HepG2 (cell line): ENCODE measurements around the gene DDOST. TPM values are rescaled to one million over a fixed set of nuclear protein-coding genes. Genes with fewer than 3 reads are reported as not detected.

ENCODE experiments used
- ATAC-seq: fragments of 200-7000 bp; cut with Tn5 transposase; 3 replicates; pipeline ENCODE4 v1.9.1; 2020; ENCODE audit warnings: mild to moderate bottlenecking, moderate library complexity
- BruUV-seq: library from RNA; stranded (reverse); fragments of 400-500 nt; replicated peaks from 2 replicates; lab custom pipeline; 2021; lab: Mats Ljungman, UMichigan
- CTCF ChIA-PET: fragments of 300-600 bp; formaldehyde crosslinking; extraction: SDS; loops from one replicate; lab custom pipeline; 2021; ENCODE audit warnings: low total read pairs, inconsistent platforms, low intra/inter-chr PET ratio; lab: Yijun Ruan, JAX
- POLR2A ChIA-PET: fragments of 350-600 bp; sonication (Branson Sonifier 250); formaldehyde crosslinking; loops from one replicate; lab custom pipeline; 2020; ENCODE audit warnings: antibody characterized with exemption, inconsistent platforms; lab: Yijun Ruan, JAX
- DNase-seq: peaks from one replicate; pipeline ENCODE4 v3.0.0-alpha.2; 2015; ENCODE audit warnings: low spot score
- FAIRE-seq: peaks from 3 replicates; lab custom pipeline; 2011; peaks lifted over from hg19 to GRCh38; lab: Jason Lieb, UNC
- H2AFZ ChIP-seq: one replicate; pipeline ENCODE4 v1.6.1; 2011; ENCODE audit warnings: low read length, inconsistent platforms
- H3K27ac ChIP-seq: fragments of 300-600 bp; 3 replicates; pipeline ENCODE4 v1.8.0; 2011; ENCODE audit warnings: mixed run types, mild to moderate bottlenecking, mixed read lengths, low read length, inconsistent platforms; ENCODE audit not compliant: insufficient read depth; ENCODE audit errors: extremely low read length
- H3K27me3 ChIP-seq, 2 experiments: fragments of 200-600 bp in 1 of 2; 2 replicates in 1 of 2; 3 replicates in 1 of 2; pipeline versions ENCODE4 v1.6.0 to v1.8.0; 2011; ENCODE audit warnings: low read length in 2 of 2, mild to moderate bottlenecking in 2 of 2, moderate library complexity in 2 of 2, inconsistent platforms in 1 of 2; ENCODE audit not compliant: insufficient read depth in 2 of 2, control insufficient read depth in 1 of 2
- H3K36me3 ChIP-seq, 2 experiments: fragments of 200-600 bp in 1 of 2; replicated peaks in 1 of 2; 2 replicates in 1 of 2; 3 replicates in 1 of 2; pipeline versions ENCODE4 v1.5.1 to v1.8.0; 2011; ENCODE audit warnings: low read length in 2 of 2, inconsistent platforms in 1 of 2; ENCODE audit not compliant: insufficient read depth in 2 of 2, control insufficient read depth in 1 of 2
- H3K4me1 ChIP-seq: 2 replicates; pipeline ENCODE4 v1.5.1; 2012; ENCODE audit warnings: low read length, inconsistent platforms; ENCODE audit not compliant: insufficient read depth
- H3K4me2 ChIP-seq: 2 replicates; pipeline ENCODE4 v1.6.0; 2011; ENCODE audit warnings: low read depth, low read length, inconsistent platforms
- H3K4me3 ChIP-seq, 3 experiments: fragments of 200-600 bp in 1 of 3; sonication (generic), shearing (Covaris generic) in 1 of 3; replicated peaks in 1 of 3; 2 replicates each; pipeline ENCODE4 v1.5.1; 2011 to 2016; ENCODE audit warnings: low read length in 3 of 3, inconsistent platforms in 2 of 3, low read depth in 2 of 3, mild to moderate bottlenecking in 2 of 3, control low read depth in 1 of 3, mixed read lengths in 1 of 3; ENCODE audit not compliant: insufficient read depth in 1 of 3
- H3K79me2 ChIP-seq: one replicate; pipeline ENCODE4 v1.6.1; 2011; ENCODE audit warnings: low read length, inconsistent platforms; ENCODE audit not compliant: insufficient read depth
- H3K9ac ChIP-seq: 2 replicates; pipeline ENCODE4 v1.6.0; 2011; ENCODE audit warnings: mild to moderate bottlenecking, low read depth, low read length, inconsistent platforms; ENCODE audit not compliant: insufficient read depth
- H3K9me3 ChIP-seq: 2 replicates; pipeline ENCODE4 v1.5.1; 2012; ENCODE audit warnings: mild to moderate bottlenecking, low read length
- H4K20me1 ChIP-seq: 2 replicates; pipeline ENCODE4 v1.6.0; 2011; ENCODE audit warnings: inconsistent platforms, mild to moderate bottlenecking, low read length, moderate library complexity; ENCODE audit not compliant: insufficient read depth
- ARHGAP35 ChIP-seq: sonication (generic); formaldehyde crosslinking; IDR thresholded peaks from 2 replicates; pipeline ENCODE4 v1.9.0; 2022; ENCODE audit warnings: mild to moderate bottlenecking, inconsistent platforms, moderate library complexity, missing genetic modification reagents, borderline replicate concordance
- BORCS8-MEF2B ChIP-seq: sonication (generic); formaldehyde crosslinking; IDR thresholded peaks from 2 replicates; pipeline ENCODE4 v1.8.0; 2022; ENCODE audit warnings: mild to moderate bottlenecking, missing genetic modification reagents
- CENPT ChIP-seq: sonication (generic); formaldehyde crosslinking; IDR thresholded peaks from 2 replicates; pipeline ENCODE4 v1.8.0; 2022; ENCODE audit warnings: low read depth, mild to moderate bottlenecking, moderate library complexity, missing genetic modification reagents
- DR1 ChIP-seq: sonication (generic); formaldehyde crosslinking; IDR thresholded peaks from 2 replicates; pipeline ENCODE4 v1.8.0; 2021; ENCODE audit warnings: mild to moderate bottlenecking, missing genetic modification reagents, inconsistent platforms
- GFI1 ChIP-seq: sonication (generic); formaldehyde crosslinking; IDR thresholded peaks from 2 replicates; pipeline ENCODE4 v1.5.0; 2020; ENCODE audit warnings: missing genetic modification reagents, mild to moderate bottlenecking, borderline replicate concordance
- JUNB ChIP-seq: sonication (generic); formaldehyde crosslinking; IDR thresholded peaks from 2 replicates; pipeline ENCODE4 v1.8.0; 2022; ENCODE audit warnings: missing genetic modification reagents, mild to moderate bottlenecking, borderline replicate concordance
- MLLT10 ChIP-seq: sonication (generic); formaldehyde crosslinking; IDR thresholded peaks from 2 replicates; pipeline ENCODE4 v1.4.0; 2020; ENCODE audit warnings: missing genetic modification reagents
- MTF1 ChIP-seq: sonication (generic); formaldehyde crosslinking; IDR thresholded peaks from 2 replicates; pipeline ENCODE4 v1.5.0; 2020; ENCODE audit warnings: missing genetic modification reagents
- PHF21A ChIP-seq: sonication (generic); formaldehyde crosslinking; IDR thresholded peaks from 2 replicates; pipeline ENCODE4 v1.5.0; 2020; ENCODE audit warnings: mild to moderate bottlenecking, missing genetic modification reagents
- ZEB1 ChIP-seq: IDR thresholded peaks from 2 replicates; pipeline ENCODE4 v1.6.1; 2012; ENCODE audit warnings: mild to moderate bottlenecking, low read depth, inconsistent platforms; ENCODE audit not compliant: insufficient replicate concordance
- ZFP37 ChIP-seq: sonication (generic); formaldehyde crosslinking; IDR thresholded peaks from 2 replicates; pipeline ENCODE4 v1.4.0; 2020; ENCODE audit warnings: missing genetic modification reagents, borderline replicate concordance
- ZNF180 ChIP-seq: sonication (generic); formaldehyde crosslinking; IDR thresholded peaks from 2 replicates; pipeline ENCODE4 v1.4.0; 2020; ENCODE audit warnings: low read depth, missing genetic modification reagents, borderline replicate concordance
- ZNF761 ChIP-seq: sonication (generic); formaldehyde crosslinking; conservative IDR thresholded peaks from 2 replicates; pipeline ENCODE4 v1.4.0; 2020; ENCODE audit warnings: mild to moderate bottlenecking, missing genetic modification reagents
- ZSCAN21 ChIP-seq: sonication (generic); formaldehyde crosslinking; IDR thresholded peaks from 2 replicates; pipeline ENCODE4 v1.8.0; 2022; ENCODE audit warnings: mild to moderate bottlenecking, missing genetic modification reagents, moderate library complexity, borderline replicate concordance
- WGBS: methylation state at CpG from one replicate; pipeline ENCODE4 v1.1.6; 2017; ENCODE audit warnings: low lambda C conversion rate; 5-methylcytosine and 5-hydroxymethylcytosine counted together
- in situ Hi-C: cut with HindIII; loops from 2 replicates; pipeline ENCODE4 v1.10.0; 2017; ENCODE audit warnings: low pct_unique_long_range_greater_than_20kb; ENCODE audit not compliant: extremely low pct_ligation_motif_present
- intact Hi-C: fragments of 100-400 bp; cut with micrococcal nuclease; formaldehyde crosslinking; loops from one replicate; pipeline ENCODE4 v1.10.0; 2022; ENCODE audit not compliant: unreplicated experiment
- polyA plus RNA-seq, 8 experiments: library from polyadenylated mRNA; depleted of rRNA in 3 of 8; stranded (reverse) in 7 of 8; unstranded in 1 of 8; fragments of >200 nt; fragmentation: Illumina TruSeq in 4 of 8; extraction: Trizol in 4 of 8; gene quantifications; 2 replicates each; pipeline versions ENCODE4 v1.2.1 to v1.2.3, GENCODE V29; 2011 to 2016; ENCODE audit warnings: low read depth in 4 of 8, missing spikeins in 1 of 8, mixed read lengths in 1 of 8; ENCODE audit not compliant: insufficient read depth in 1 of 8
- total RNA-seq, 5 experiments: library from RNA; depleted of rRNA; stranded (reverse); fragments of >200 nt; fragmentation: Illumina TruSeq; extraction: Trizol; gene quantifications; 2 replicates each; pipeline ENCODE4 v1.2.3, GENCODE V29; 2016; ENCODE audit warnings: low read depth in 1 of 5
- TF ChIP-seq, protein P1 (sequence below): sonication (generic); formaldehyde crosslinking; conservative IDR thresholded peaks from 2 replicates; pipeline ENCODE4 v1.4.0; 2020; ENCODE audit warnings: missing genetic modification reagents
- TF ChIP-seq, protein P2 (sequence below): sonication (generic); formaldehyde crosslinking; IDR thresholded peaks from 2 replicates; pipeline ENCODE4 v1.4.0; 2020; ENCODE audit warnings: missing genetic modification reagents

DDOST gene
- total and polyA plus RNA-seq, 2 of the 13 experiments (the other 11 are each of a cell fraction or from before 2014, with no cell fraction given) = 335 to 494 TPM

DNA sequence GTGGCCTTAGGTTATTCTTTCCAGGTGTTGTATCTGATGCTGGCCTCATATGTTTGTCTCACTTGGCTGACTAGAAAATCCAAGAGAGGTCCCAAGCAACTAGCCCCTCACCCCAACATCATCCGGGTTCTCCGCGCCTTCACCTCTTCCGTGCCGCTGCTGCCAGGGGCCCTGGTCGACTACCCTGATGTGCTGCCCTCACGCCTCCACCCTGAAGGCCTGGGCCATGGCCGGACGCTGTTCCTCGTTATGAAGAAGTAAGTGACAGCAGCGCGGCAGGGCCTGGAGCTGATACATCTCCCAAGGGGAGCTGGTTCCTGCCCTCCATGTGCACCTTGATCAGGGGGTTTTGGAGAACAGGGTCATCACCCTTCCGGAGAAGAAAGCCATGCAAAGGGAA, 16.8 kb downstream of the DDOST start (continued):
- TF ChIP-seq ZEB1 (no peak), ZSCAN21 (CRISPR knock-in tag) (no peak), MTF1 (CRISPR knock-in tag) (no peak), ZNF180 (CRISPR knock-in tag) (no peak), DR1 (no peak), GFI1 (CRISPR knock-in tag) (no peak), ZNF761 (CRISPR knock-in tag) (no peak), ARHGAP35 (CRISPR knock-in tag) (no peak), JUNB (no peak)

DNA sequence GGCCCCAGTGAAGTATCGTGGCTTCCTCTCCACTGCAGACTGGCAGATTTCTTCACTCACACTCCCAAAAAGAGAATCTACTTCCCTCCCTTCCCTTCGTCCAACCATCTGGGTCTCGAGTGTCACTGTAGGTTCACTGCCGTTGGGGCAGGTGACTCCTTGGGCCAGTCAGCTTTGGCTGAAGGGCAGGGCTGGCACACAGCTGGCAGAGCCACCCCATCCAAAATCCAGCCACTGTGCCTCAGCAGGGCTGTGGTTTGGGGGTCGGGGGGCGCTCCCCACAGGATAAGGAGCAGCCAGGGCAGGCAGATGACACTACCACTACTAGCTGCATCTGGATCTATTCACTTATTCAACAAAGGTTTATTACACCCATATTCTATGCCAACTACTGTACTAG, 18.1 kb downstream of the DDOST start:
- intact Hi-C loops = no loop called here
- CTCF ChIA-PET = no interaction called here
- no peak overlapping the region for H2AFZ ChIP-seq
- 69% methylated on average over 5 of the region's 6 CpGs for WGBS
- in situ Hi-C loops = no loop called here
- DNase-seq (no peak), FAIRE-seq (no peak), ATAC-seq (no peak)
- no peaks in the 10 kb centered on the region for H3K27me3 ChIP-seq
- H3K4me2 ChIP-seq = no peak overlapping the region
- no peaks in the 10 kb centered on the region for H4K20me1 ChIP-seq
- H3K4me3 ChIP-seq = no peak overlapping the region
- H3K27ac ChIP-seq = no peak overlapping the region
- H3K4me1 ChIP-seq = no peaks in the 10 kb centered on the region
- H3K9ac ChIP-seq = no peak overlapping the region
- peaks cover 1 to 12% of the 10 kb centered on the region in 2 experiments; a peak in 2 of 5 replicates for H3K36me3 ChIP-seq
- H3K9me3 ChIP-seq = no peaks in the 10 kb centered on the region
- POLR2A ChIA-PET = no interaction called here
- H3K79me2 ChIP-seq = no peaks in the 10 kb centered on the region
- BruUV-seq = no TSS peak
- TF ChIP-seq PHF21A (CRISPR knock-in tag) = no peak
- TF ChIP-seq MLLT10 = no peak
- TF ChIP-seq BORCS8-MEF2B = no peak
- no peak for TF ChIP-seq CENPT
- TF ChIP-seq, protein P1, sequence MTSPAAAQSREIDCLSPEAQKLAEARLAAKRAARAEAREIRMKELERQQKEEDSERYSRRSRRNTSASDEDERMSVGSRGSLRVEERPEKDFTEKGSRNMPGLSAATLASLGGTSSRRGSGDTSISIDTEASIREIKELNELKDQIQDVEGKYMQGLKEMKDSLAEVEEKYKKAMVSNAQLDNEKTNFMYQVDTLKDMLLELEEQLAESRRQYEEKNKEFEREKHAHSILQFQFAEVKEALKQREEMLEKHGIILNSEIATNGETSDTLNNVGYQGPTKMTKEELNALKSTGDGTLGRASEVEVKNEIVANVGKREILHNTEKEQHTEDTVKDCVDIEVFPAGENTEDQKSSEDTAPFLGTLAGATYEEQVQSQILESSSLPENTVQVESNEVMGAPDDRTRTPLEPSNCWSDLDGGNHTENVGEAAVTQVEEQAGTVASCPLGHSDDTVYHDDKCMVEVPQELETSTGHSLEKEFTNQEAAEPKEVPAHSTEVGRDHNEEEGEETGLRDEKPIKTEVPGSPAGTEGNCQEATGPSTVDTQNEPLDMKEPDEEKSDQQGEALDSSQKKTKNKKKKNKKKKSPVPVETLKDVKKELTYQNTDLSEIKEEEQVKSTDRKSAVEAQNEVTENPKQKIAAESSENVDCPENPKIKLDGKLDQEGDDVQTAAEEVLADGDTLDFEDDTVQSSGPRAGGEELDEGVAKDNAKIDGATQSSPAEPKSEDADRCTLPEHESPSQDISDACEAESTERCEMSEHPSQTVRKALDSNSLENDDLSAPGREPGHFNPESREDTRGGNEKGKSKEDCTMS (CRISPR knock-in tag) = no peak
- no peak for TF ChIP-seq ZFP37 (CRISPR knock-in tag)
- TF ChIP-seq, protein P2, sequence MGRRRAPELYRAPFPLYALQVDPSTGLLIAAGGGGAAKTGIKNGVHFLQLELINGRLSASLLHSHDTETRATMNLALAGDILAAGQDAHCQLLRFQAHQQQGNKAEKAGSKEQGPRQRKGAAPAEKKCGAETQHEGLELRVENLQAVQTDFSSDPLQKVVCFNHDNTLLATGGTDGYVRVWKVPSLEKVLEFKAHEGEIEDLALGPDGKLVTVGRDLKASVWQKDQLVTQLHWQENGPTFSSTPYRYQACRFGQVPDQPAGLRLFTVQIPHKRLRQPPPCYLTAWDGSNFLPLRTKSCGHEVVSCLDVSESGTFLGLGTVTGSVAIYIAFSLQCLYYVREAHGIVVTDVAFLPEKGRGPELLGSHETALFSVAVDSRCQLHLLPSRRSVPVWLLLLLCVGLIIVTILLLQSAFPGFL (CRISPR knock-in tag) = no peak
